Thoracic aorta (tissue), 2 donors: ENCODE results near the gene MELTF. TPM values are rescaled to one million over a fixed set of nuclear protein-coding genes. Genes with fewer than 3 reads are reported as not detected.

Experiments
- ATAC-seq: fragments of 150-250 bp; one replicate; pipeline ENCODE4 v1.8.0; 2017; ENCODE audit warnings: low read depth; ENCODE audit not compliant: insufficient number of reproducible peaks, low FRiP score
- DNase-seq: peaks from one replicate; pipeline ENCODE4 v3.0.0-alpha.2; 2020; ENCODE audit warnings: low spot score
- H3K27ac ChIP-seq, 2 donors: fragments of 200-600 bp; sonication (generic); 1 replicate in 1 of 2; 2 replicates in 1 of 2; pipeline ENCODE4 v1.5.1; 2016; ENCODE audit warnings: mild to moderate bottlenecking in 2 of 2, moderate library complexity in 2 of 2
- H3K27me3 ChIP-seq: fragments of 200-600 bp; sonication (generic); replicated peaks from 2 replicates; pipeline ENCODE4 v1.6.0; 2016; ENCODE audit warnings: mild to moderate bottlenecking; ENCODE audit not compliant: insufficient read depth
- H3K36me3 ChIP-seq: fragments of 200-600 bp; sonication (generic); one replicate; pipeline ENCODE4 v1.5.1; 2016
- H3K4me1 ChIP-seq, 2 donors: fragments of 200-600 bp; sonication (generic); 1 replicate in 1 of 2; 2 replicates in 1 of 2; pipeline versions ENCODE4 v1.5.1 to v1.6.0; 2016; ENCODE audit warnings: low read depth in 2 of 2, mild to moderate bottlenecking in 1 of 2; ENCODE audit not compliant: control insufficient read depth in 1 of 2
- H3K4me3 ChIP-seq: fragments of 200-600 bp; sonication (generic); 2 replicates; pipeline ENCODE4 v1.5.1; 2016; ENCODE audit warnings: mild to moderate bottlenecking
- H3K9me3 ChIP-seq: fragments of 200-600 bp; sonication (generic); 2 replicates; pipeline ENCODE4 v1.5.1; 2016
- total RNA-seq, 2 donors: library from RNA; depleted of rRNA; stranded (reverse); fragments of >200 nt; gene quantifications; one replicate each; pipeline versions ENCODE4 v1.1.0 to v1.2.3, GENCODE V29; 2016
- TF ChIP-seq, protein P1 (sequence below): fragments of 200-600 bp; sonication (generic); IDR thresholded peaks from one replicate; pipeline ENCODE4 v1.5.1; 2019; ENCODE audit warnings: antibody characterized with exemption

The MELTF gene
- total RNA-seq, 2 donors from 2014 or later = 6.1 to 8.7 TPM

- DNase-seq (no peak), ATAC-seq (no peak)
These were observed 55.0 kb downstream of the MELTF start for GRCh38 chr3:196974661-196975060.

DNA sequence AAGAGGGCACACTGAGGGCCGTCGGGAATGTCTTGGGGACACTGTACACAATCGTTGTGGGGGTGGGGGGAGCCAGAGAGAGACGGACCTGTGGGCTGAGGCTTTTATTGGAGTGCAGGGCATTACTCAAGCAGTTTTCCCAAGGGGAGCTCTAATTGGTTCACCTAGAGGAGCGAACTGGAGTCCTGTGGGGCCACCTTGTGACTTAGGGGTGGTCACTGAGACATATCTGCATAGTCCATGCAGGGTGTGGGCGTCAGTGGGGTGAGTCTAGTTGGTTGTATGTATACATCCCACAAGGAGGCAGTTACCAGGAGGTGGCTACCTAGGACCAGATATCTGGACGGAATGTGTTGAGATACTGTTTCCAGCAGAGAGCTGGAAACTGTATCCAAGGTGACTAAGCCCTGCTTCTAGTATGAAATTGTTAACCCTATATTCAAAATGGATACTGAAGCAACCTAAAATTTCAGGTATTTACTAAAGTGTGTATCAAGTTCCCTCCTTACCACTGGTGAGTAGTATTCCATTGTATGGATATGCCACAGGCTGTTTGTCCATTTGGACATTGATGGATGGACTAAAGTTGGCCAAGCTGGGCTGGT lies 58.4 kb downstream of the MELTF start:
- DNase-seq = no peak
- H3K27me3 ChIP-seq = no peaks in the 10 kb centered on the region
- H3K4me3 ChIP-seq = no peak overlapping the region
- no peak overlapping the region for H3K27ac ChIP-seq
- H3K9me3 ChIP-seq = no peaks in the 10 kb centered on the region
- ATAC-seq = no peak
- TF ChIP-seq, protein P1, sequence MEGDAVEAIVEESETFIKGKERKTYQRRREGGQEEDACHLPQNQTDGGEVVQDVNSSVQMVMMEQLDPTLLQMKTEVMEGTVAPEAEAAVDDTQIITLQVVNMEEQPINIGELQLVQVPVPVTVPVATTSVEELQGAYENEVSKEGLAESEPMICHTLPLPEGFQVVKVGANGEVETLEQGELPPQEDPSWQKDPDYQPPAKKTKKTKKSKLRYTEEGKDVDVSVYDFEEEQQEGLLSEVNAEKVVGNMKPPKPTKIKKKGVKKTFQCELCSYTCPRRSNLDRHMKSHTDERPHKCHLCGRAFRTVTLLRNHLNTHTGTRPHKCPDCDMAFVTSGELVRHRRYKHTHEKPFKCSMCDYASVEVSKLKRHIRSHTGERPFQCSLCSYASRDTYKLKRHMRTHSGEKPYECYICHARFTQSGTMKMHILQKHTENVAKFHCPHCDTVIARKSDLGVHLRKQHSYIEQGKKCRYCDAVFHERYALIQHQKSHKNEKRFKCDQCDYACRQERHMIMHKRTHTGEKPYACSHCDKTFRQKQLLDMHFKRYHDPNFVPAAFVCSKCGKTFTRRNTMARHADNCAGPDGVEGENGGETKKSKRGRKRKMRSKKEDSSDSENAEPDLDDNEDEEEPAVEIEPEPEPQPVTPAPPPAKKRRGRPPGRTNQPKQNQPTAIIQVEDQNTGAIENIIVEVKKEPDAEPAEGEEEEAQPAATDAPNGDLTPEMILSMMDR = no peak
- H3K36me3 ChIP-seq = no peaks in the 10 kb centered on the region
- H3K4me1 ChIP-seq = peaks cover 7% of the 10 kb centered on the region in 2 donors

More at GRCh38 chr3:196974661-196975060, 55.0 kb downstream of the MELTF start:
- TF ChIP-seq, protein P1 = no peak
- Histone ChIP-seq H3K4me3 (no peak overlapping the region), H3K27me3 (no peaks in the 10 kb centered on the region), H3K9me3 (no peaks in the 10 kb centered on the region), H3K4me1 (no peaks in the 10 kb centered on the region), H3K36me3 (no peaks in the 10 kb centered on the region), H3K27ac (no peak overlapping the region)

DNA sequence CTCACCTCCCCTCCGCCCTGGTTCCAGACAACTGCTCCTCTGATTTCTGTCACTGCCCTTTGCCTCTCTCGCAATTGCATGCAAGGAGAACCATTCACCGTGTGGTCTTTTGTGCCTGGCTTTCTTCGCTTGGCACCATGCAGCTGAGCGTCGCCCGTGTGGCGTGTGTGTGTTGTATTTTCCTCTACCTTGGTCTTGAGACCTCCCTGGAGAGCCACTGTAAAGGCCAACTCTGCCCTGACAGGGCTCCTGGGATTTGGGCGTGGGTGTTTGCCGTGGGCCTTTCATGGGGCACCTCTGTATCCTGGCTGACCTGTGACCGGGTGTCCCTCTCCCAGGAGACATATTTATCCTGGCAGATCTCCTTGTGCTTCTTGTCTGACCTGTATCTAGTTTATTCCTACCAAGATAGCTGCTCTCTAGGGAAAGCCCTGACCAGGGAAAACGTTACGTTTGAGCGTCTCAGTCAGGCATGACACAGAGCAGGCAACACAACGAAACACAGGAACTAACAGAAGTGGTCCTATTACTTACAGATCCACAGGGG lies 59.0 kb downstream of the MELTF start:
- Histone ChIP-seq H3K4me3 (no peak overlapping the region), H3K9me3 (no peaks in the 10 kb centered on the region), H3K36me3 (no peaks in the 10 kb centered on the region), H3K27me3 (no peaks in the 10 kb centered on the region), H3K4me1 (peaks cover 7% of the 10 kb centered on the region in 2 donors), H3K27ac (no peak overlapping the region)
- TF ChIP-seq, protein P1 = no peak
- no peak for ATAC-seq
- no peak for DNase-seq

DNA sequence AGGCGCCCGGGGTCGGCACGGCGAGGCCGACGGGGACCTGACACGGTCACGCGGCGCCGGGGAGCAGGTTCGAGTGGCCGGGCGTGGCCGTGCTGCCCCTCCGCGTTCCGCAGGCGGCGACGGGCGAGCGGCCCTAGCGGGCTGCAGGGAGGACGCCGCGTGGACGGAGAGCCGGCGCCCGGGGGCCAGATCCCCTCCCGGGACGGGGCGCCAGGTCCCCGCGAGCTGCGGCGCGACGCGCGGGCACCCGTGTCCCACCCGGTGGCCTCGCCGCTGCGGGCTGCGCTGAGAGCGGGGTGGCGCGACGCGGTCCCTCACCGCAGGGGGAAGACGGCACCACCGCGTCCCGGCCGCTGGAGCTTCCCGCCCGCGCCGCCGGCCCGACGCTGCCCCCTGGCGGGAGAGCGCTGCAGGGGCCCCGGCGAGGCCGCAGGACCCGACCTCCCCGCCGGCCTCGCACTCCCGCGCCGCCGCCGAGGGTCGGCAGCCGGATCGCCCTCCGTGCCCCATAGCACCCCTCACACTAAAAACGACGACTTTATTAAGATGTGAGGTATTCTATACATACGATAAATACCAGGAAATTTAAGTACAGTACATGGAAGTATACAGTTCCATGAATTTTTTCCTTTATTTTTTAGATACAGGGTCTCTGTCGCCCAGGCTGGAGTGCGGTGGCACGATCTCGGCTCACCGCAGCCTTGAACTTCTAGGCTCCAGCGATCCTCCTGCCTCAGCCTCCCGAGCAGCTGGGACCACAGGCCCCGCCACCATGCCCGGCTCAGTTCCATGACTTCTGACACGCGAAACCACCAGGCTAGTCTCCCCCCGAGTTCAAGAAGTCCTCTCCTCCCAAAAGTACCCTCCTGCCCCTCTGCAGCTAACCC lies 59.7 kb downstream of the MELTF start:
- no peak for DNase-seq
- TF ChIP-seq, protein P1 = peak; percentile 64
- no peaks in the 10 kb centered on the region for H3K9me3 ChIP-seq
- peak; percentile 70 for ATAC-seq
- H3K36me3 ChIP-seq = no peaks in the 10 kb centered on the region
- H3K4me1 ChIP-seq = peaks cover 7% of the 10 kb centered on the region in 2 donors
- peak overlapping the region; percentile 97 for H3K4me3 ChIP-seq
- peak overlapping the region; percentile 41 to 47 for H3K27ac ChIP-seq
- no peaks in the 10 kb centered on the region for H3K27me3 ChIP-seq

GRCh38 chr3:196969134-196969659 lies 60.4 kb downstream of the MELTF start:
- no peak for DNase-seq
- H3K4me1 ChIP-seq = peaks cover 7% of the 10 kb centered on the region in 2 donors
- ATAC-seq = no peak
- no peaks in the 10 kb centered on the region for H3K27me3 ChIP-seq
- peak overlapping the region; percentile 97 for H3K4me3 ChIP-seq
- H3K9me3 ChIP-seq = no peaks in the 10 kb centered on the region
- TF ChIP-seq, protein P1 = no peak
- H3K27ac ChIP-seq = peak overlapping the region; percentile 41 to 47
- H3K36me3 ChIP-seq = no peaks in the 10 kb centered on the region
